Activated CD8-positive, alpha-beta T cell treated with anti-CD3 and anti-CD28 coated beads, Interleukin-2, amount 10 ng/mL, durations not matched to agents 7 days and 5 days (primary cell): ENCODE results near the gene PDX1. TPM values are rescaled to one million over a fixed set of nuclear protein-coding genes. Genes with fewer than 3 reads are reported as not detected.

Source experiments
- ATAC-seq: fragments of 150-1000 bp; cut with Tn5 transposase; one replicate; pipeline ENCODE4 v1.10.0; 2021; ENCODE audit warnings: moderate library complexity
- CTCF ChIA-PET: fragments of 350-600 bp; sonication (Branson Sonifier 250); formaldehyde crosslinking; loops from one replicate; lab custom pipeline; 2021; ENCODE audit warnings: antibody characterized with exemption; lab: Charles Lee
- POLR2A ChIA-PET: fragments of 350-600 bp; sonication (Branson Sonifier 250); formaldehyde crosslinking; loops from one replicate; lab custom pipeline; 2021; ENCODE audit warnings: antibody characterized with exemption; lab: Charles Lee
- DNase-seq: peaks from one replicate; pipeline ENCODE4 v3.0.0-alpha.2; 2020
- H3K27ac Mint-ChIP-seq: one replicate; pipeline ENCODE4 v1.8.0; 2021; ENCODE audit warnings: mild to moderate bottlenecking, mixed read lengths
- H3K27me3 Mint-ChIP-seq: one replicate; pipeline ENCODE4 v1.8.0; 2021; ENCODE audit warnings: low read depth, mixed read lengths
- H3K36me3 Mint-ChIP-seq: one replicate; pipeline ENCODE4 v1.8.0; 2021; ENCODE audit warnings: low read depth, mixed read lengths
- H3K4me1 Mint-ChIP-seq: one replicate; pipeline ENCODE4 v1.8.0; 2021; ENCODE audit warnings: low read depth, mixed read lengths
- H3K4me3 Mint-ChIP-seq: one replicate; pipeline ENCODE4 v1.8.0; 2021; ENCODE audit warnings: mild to moderate bottlenecking, mixed read lengths
- H3K9me3 Mint-ChIP-seq: one replicate; pipeline ENCODE4 v1.8.0; 2022; ENCODE audit warnings: mixed read lengths; ENCODE audit not compliant: insufficient read depth
- total RNA-seq, 2 experiments: library from RNA; stranded (reverse); gene quantifications; one replicate each; pipeline ENCODE4 v1.2.3, GENCODE V29; 2021

Gene PDX1
- total RNA-seq: not detected

- peaks cover 81% of the 10 kb centered on the region for H3K27me3 Mint-ChIP-seq
- ChIA-PET CTCF (no interaction called here), POLR2A (no interaction called here)
- ATAC-seq (no peak), DNase-seq (no peak)
- peaks cover 22% of the 10 kb centered on the region for H3K4me1 Mint-ChIP-seq
- peak within 1 kb of the TSS; percentile 66 for H3K27ac Mint-ChIP-seq
- H3K4me3 Mint-ChIP-seq: peak within 1 kb of the TSS; percentile 63
- H3K36me3 Mint-ChIP-seq: peaks cover 2% of the 10 kb centered on the region
- H3K9me3 Mint-ChIP-seq: no peaks in the 10 kb centered on the region
Observed at GRCh38 chr13:27919934-27920676, at the start of gene PDX1. TSS of gene PDX1 (plus strand) at chr13:27920000. CDS start at chr13:27920139, 139 bp downstream.

GRCh38 chr13:27878274-27878673 lies 41.5 kb upstream of the PDX1 start:
- Mint-ChIP-seq H3K4me1 (no peaks in the 10 kb centered on the region), H3K36me3 (no peaks in the 10 kb centered on the region), H3K9me3 (no peaks in the 10 kb centered on the region), H3K4me3 (no peak overlapping the region), H3K27ac (no peak overlapping the region), H3K27me3 (peaks cover 32% of the 10 kb centered on the region)
- ChIA-PET CTCF (no interaction called here), POLR2A (no interaction called here)
- DNase-seq (no peak), ATAC-seq (no peak)

DNA sequence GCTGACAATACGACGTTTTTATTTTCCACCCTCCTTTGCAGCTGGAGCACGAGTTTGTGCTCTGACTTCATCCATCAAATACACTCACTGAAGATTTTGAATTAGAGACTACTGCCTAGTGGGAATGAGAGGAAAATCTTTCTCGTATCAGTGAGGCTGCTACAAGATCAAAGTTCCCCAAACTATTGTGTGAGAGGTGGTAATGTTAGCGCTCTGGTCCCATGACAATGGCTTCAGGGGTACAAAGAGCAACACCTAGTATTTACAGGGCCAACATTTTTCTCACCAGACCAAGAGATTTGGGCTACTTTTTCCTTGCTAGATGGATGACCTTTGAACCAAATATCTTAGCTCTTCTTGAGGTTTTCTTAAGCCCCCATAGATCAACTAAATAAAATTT lies 30.3 kb upstream of the PDX1 start:
- H3K27me3 Mint-ChIP-seq: peaks cover 19% of the 10 kb centered on the region
- DNase-seq (no peak), ATAC-seq (no peak)
- H3K27ac Mint-ChIP-seq: no peak overlapping the region
- no peak overlapping the region for H3K4me3 Mint-ChIP-seq
- H3K9me3 Mint-ChIP-seq: no peaks in the 10 kb centered on the region
- POLR2A ChIA-PET: no interaction called here
- H3K4me1 Mint-ChIP-seq: no peaks in the 10 kb centered on the region
- no peaks in the 10 kb centered on the region for H3K36me3 Mint-ChIP-seq
- CTCF ChIA-PET: interaction anchor here (1.1 kb wide), 1 partner anchor 63 kb away, joined by 3 read pairs; no protein-coding TSS in a partner anchor

- no peaks in the 10 kb centered on the region for H3K36me3 Mint-ChIP-seq
- no peaks in the 10 kb centered on the region for H3K9me3 Mint-ChIP-seq
- DNase-seq (no peak), ATAC-seq (no peak)
- H3K4me3 Mint-ChIP-seq: no peak overlapping the region
- CTCF ChIA-PET: no interaction called here
- no peaks in the 10 kb centered on the region for H3K4me1 Mint-ChIP-seq
- POLR2A ChIA-PET: no interaction called here
- peaks cover 34% of the 10 kb centered on the region for H3K27me3 Mint-ChIP-seq
- H3K27ac Mint-ChIP-seq: no peak overlapping the region
Observed at GRCh38 chr13:27896726-27897125, 23.1 kb upstream of the PDX1 start.

GRCh38 chr13:27904719-27905118 lies 15.1 kb upstream of the PDX1 start:
- peaks cover 38% of the 10 kb centered on the region for H3K27me3 Mint-ChIP-seq
- ATAC-seq: no peak
- no peak overlapping the region for H3K27ac Mint-ChIP-seq
- ChIA-PET CTCF (no interaction called here), POLR2A (no interaction called here)
- no peak for DNase-seq
- no peaks in the 10 kb centered on the region for H3K36me3 Mint-ChIP-seq
- H3K4me3 Mint-ChIP-seq: no peak overlapping the region
- no peaks in the 10 kb centered on the region for H3K9me3 Mint-ChIP-seq
- no peaks in the 10 kb centered on the region for H3K4me1 Mint-ChIP-seq

- H3K27me3 Mint-ChIP-seq: peaks cover 43% of the 10 kb centered on the region
- H3K4me1 Mint-ChIP-seq: no peaks in the 10 kb centered on the region
- no peaks in the 10 kb centered on the region for H3K36me3 Mint-ChIP-seq
Observed at GRCh38 chr13:27905650-27906049, 14.2 kb upstream of the PDX1 start.

DNA sequence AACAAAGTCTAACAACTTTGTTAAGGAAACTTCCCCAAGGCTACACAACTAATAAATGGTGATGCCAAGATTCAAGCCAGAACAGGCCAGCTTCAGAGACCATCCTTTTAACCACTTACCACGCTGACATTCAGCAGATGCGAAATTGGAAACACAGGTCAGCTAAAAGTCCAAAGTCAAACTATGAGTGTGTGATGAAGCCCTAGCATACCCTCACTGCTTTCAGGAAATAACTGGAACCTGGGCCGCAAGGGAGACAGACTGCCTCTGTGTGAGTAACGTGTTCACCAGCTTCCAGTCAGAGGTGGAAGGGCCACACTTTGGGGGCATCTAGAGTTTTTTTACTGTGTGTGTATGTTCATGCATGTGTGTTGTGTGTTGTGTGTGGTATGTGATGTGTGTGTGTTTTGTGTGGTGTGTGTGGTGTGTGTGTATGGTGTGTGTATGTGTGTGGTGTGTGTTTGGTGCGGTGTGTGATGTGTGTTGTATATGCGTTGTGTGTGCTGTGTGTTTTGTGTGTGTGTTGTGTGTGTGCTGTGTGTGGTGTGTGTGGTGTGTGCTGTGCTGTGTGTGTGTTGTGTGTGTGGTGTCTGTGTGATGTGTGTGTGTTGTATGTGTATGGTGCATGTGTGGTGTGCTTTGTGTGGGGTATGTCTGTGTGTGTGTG lies 12.5 kb upstream of the PDX1 start:
- no peak for DNase-seq
- no peaks in the 10 kb centered on the region for H3K9me3 Mint-ChIP-seq
- no peak for ATAC-seq
- no peak overlapping the region for H3K4me3 Mint-ChIP-seq
- no peaks in the 10 kb centered on the region for H3K36me3 Mint-ChIP-seq
- ChIA-PET POLR2A (no interaction called here), CTCF (no interaction called here)
- peaks cover 46% of the 10 kb centered on the region for H3K27me3 Mint-ChIP-seq
- H3K27ac Mint-ChIP-seq: no peak overlapping the region
- H3K4me1 Mint-ChIP-seq: no peaks in the 10 kb centered on the region

More at GRCh38 chr13:27905650-27906049, 14.2 kb upstream of the PDX1 start:
- DNase-seq (no peak), ATAC-seq (no peak)
- CTCF ChIA-PET: no interaction called here
- no peak overlapping the region for H3K27ac Mint-ChIP-seq
- no peaks in the 10 kb centered on the region for H3K9me3 Mint-ChIP-seq
- H3K4me3 Mint-ChIP-seq: no peak overlapping the region
- POLR2A ChIA-PET: no interaction called here

DNA sequence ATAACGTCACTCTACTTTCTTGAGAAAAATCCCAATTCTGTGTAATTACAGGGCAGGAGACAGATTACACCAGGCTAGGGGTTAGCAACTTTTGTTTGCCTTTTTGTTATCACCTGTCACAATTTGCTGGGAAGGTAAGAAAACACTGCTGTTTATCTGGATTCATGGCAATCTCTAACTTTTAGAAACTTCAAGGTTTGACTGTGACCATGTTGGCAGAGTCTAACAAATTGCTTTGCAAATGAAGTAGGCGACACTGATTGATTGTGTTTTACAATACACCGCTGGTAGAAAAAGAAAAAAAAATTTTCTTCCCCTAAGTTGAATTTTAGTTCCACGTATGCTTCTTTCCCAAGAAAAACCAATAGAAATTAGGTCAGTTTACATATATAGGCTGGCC lies 10.4 kb upstream of the PDX1 start:
- no peak overlapping the region for H3K27ac Mint-ChIP-seq
- H3K27me3 Mint-ChIP-seq: peaks cover 47% of the 10 kb centered on the region
- H3K4me1 Mint-ChIP-seq: no peaks in the 10 kb centered on the region
- no peaks in the 10 kb centered on the region for H3K9me3 Mint-ChIP-seq
- CTCF ChIA-PET: no interaction called here
- no peak overlapping the region for H3K4me3 Mint-ChIP-seq
- POLR2A ChIA-PET: no interaction called here
- DNase-seq (no peak), ATAC-seq (no peak)
- no peaks in the 10 kb centered on the region for H3K36me3 Mint-ChIP-seq

DNA sequence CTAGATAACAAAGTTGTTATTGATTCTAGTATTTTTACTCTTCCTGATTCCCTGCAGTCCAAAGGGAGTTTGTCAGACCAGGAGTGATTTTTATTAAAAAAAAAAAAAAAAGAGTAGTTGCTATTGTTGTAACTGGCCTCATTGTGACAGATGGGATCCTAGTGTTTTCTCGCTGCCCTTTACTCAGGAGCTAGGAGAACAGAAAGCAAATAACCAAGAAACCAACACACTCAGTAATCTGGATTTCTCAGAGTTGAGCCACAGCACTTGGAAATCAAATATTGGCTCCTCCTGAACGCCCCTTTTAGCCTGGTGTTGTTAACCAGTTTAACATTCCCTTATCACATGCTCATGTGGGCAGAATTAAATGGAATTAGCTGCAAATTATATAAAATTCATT lies 8.3 kb upstream of the PDX1 start:
- Mint-ChIP-seq H3K9me3 (no peaks in the 10 kb centered on the region), H3K4me3 (no peak overlapping the region), H3K27me3 (peaks cover 51% of the 10 kb centered on the region), H3K4me1 (no peaks in the 10 kb centered on the region), H3K27ac (no peak overlapping the region), H3K36me3 (no peaks in the 10 kb centered on the region)
- ChIA-PET CTCF (interaction anchor here (0.8 kb wide), 1 partner anchor 72 kb away, joined by 3 read pairs; no protein-coding TSS in a partner anchor), POLR2A (no interaction called here)
- DNase-seq: no peak
- ATAC-seq: no peak

- POLR2A ChIA-PET: no interaction called here
- peaks cover 57% of the 10 kb centered on the region for H3K27me3 Mint-ChIP-seq
- CTCF ChIA-PET: interaction anchor here (1.0 kb wide), 1 partner anchor 40 kb away, joined by 3 read pairs; no protein-coding TSS in a partner anchor
- no peak for DNase-seq
- H3K4me1 Mint-ChIP-seq: peaks cover 9% of the 10 kb centered on the region
- no peak overlapping the region for H3K4me3 Mint-ChIP-seq
- H3K9me3 Mint-ChIP-seq: no peaks in the 10 kb centered on the region
- H3K27ac Mint-ChIP-seq: no peak overlapping the region
- no peaks in the 10 kb centered on the region for H3K36me3 Mint-ChIP-seq
- no peak for ATAC-seq
Observed at GRCh38 chr13:27913160-27913559, 6.6 kb upstream of the PDX1 start.

GRCh38 chr13:27915301-27916207 lies 4.2 kb upstream of the PDX1 start:
- Mint-ChIP-seq H3K9me3 (no peaks in the 10 kb centered on the region), H3K27me3 (peaks cover 59% of the 10 kb centered on the region), H3K4me3 (no peak overlapping the region), H3K36me3 (peaks cover under 1% of the 10 kb centered on the region), H3K27ac (no peak overlapping the region), H3K4me1 (peaks cover 17% of the 10 kb centered on the region)
- no peak for ATAC-seq
- POLR2A ChIA-PET: no interaction called here
- no peak for DNase-seq
- CTCF ChIA-PET: interaction anchor here (0.8 to 1.5 kb wide), 4 partner anchors 38 to 553 kb away, joined by 3 to 4 read pairs (median 3); no protein-coding TSS in a partner anchor
